Astrocyte (in vitro differentiated cells and primary cell): Measurements from ENCODE around the gene KIF25. TPM values are rescaled to one million over a fixed set of nuclear protein-coding genes. Genes with fewer than 3 reads are reported as not detected.

Experiments
- DNase-seq: peaks from one replicate; pipeline ENCODE4 v3.0.0-alpha.2; 2010; ENCODE audit warnings: low read depth
- FAIRE-seq: peaks from 2 replicates; lab custom pipeline; 2011; peaks lifted over from hg19 to GRCh38; lab: Jason Lieb, UNC
- H2AFZ ChIP-seq: 2 replicates; pipeline ENCODE4 v1.6.0; 2012; ENCODE audit warnings: low read depth, low read length, inconsistent platforms
- H3K27ac ChIP-seq: 2 replicates; pipeline ENCODE4 v1.5.1; 2011; ENCODE audit warnings: low read depth, low read length, inconsistent platforms
- H3K27me3 ChIP-seq: 2 replicates; pipeline ENCODE4 v1.6.0; 2011; ENCODE audit warnings: low read length, inconsistent platforms; ENCODE audit not compliant: insufficient read depth
- H3K36me3 ChIP-seq: 2 replicates; pipeline ENCODE4 v1.5.1; 2011; ENCODE audit warnings: low read length, inconsistent platforms; ENCODE audit not compliant: insufficient read depth
- H3K4me1 ChIP-seq: 2 replicates; pipeline ENCODE4 v1.5.1; 2011; ENCODE audit warnings: low read length, inconsistent platforms; ENCODE audit not compliant: insufficient read depth
- H3K4me2 ChIP-seq: 2 replicates; pipeline ENCODE4 v1.6.0; 2012; ENCODE audit warnings: low read length, inconsistent platforms
- H3K4me3 ChIP-seq: 2 replicates; pipeline ENCODE4 v1.5.1; 2011; ENCODE audit warnings: low read depth, mild to moderate bottlenecking, low read length, inconsistent platforms; ENCODE audit not compliant: insufficient read depth
- H3K79me2 ChIP-seq: 2 replicates; pipeline ENCODE4 v1.6.0; 2012; ENCODE audit warnings: mild to moderate bottlenecking, low read length, inconsistent platforms; ENCODE audit not compliant: insufficient read depth
- H3K9ac ChIP-seq: 2 replicates; pipeline ENCODE4 v1.6.0; 2012; ENCODE audit warnings: mild to moderate bottlenecking, low read length, inconsistent platforms
- H3K9me3 ChIP-seq: 2 replicates; pipeline ENCODE4 v1.5.1; 2012; ENCODE audit warnings: low read depth, mild to moderate bottlenecking, low read length, inconsistent platforms; ENCODE audit not compliant: insufficient read depth
- H4K20me1 ChIP-seq: 2 replicates; pipeline ENCODE4 v1.6.0; 2012; ENCODE audit warnings: low read length, inconsistent platforms; ENCODE audit not compliant: insufficient read depth
- H3K27ac Mint-ChIP-seq: one replicate; pipeline ENCODE4 v1.8.0; 2021; ENCODE audit warnings: mild to moderate bottlenecking, mixed read lengths; ENCODE audit not compliant: unreplicated experiment
- H3K27me3 Mint-ChIP-seq: one replicate; pipeline ENCODE4 v1.8.0; 2021; ENCODE audit warnings: low read depth, mixed read lengths; ENCODE audit not compliant: unreplicated experiment
- H3K36me3 Mint-ChIP-seq: one replicate; pipeline ENCODE4 v1.8.0; 2021; ENCODE audit warnings: low read depth, mixed read lengths; ENCODE audit not compliant: unreplicated experiment
- H3K4me1 Mint-ChIP-seq: one replicate; pipeline ENCODE4 v1.8.0; 2021; ENCODE audit warnings: low read depth, mixed read lengths; ENCODE audit not compliant: unreplicated experiment
- H3K4me3 Mint-ChIP-seq: one replicate; pipeline ENCODE4 v1.8.0; 2021; ENCODE audit warnings: mild to moderate bottlenecking, moderate library complexity, mixed read lengths; ENCODE audit not compliant: unreplicated experiment
- H3K9me3 Mint-ChIP-seq: one replicate; pipeline ENCODE4 v1.8.0; 2021; ENCODE audit warnings: mild to moderate bottlenecking, mixed read lengths; ENCODE audit not compliant: unreplicated experiment
- EZH2 ChIP-seq: IDR thresholded peaks from 2 replicates; pipeline ENCODE4 v1.6.1; 2012; ENCODE audit warnings: mild to moderate bottlenecking, low read length, inconsistent platforms; ENCODE audit not compliant: insufficient read depth
- total RNA-seq: library from RNA; stranded (reverse); gene quantifications from 2 replicates; pipeline ENCODE4 v1.2.1, GENCODE V29; 2021
- TF ChIP-seq, protein P1 (sequence below): IDR thresholded peaks from 2 replicates; pipeline ENCODE4 v1.5.1; 2011; ENCODE audit warnings: low read depth, mild to moderate bottlenecking, inconsistent platforms, low read length, moderate library complexity; ENCODE audit not compliant: insufficient read depth

The KIF25 gene
- total RNA-seq, 1 donor from 2014 or later: not detected

DNA sequence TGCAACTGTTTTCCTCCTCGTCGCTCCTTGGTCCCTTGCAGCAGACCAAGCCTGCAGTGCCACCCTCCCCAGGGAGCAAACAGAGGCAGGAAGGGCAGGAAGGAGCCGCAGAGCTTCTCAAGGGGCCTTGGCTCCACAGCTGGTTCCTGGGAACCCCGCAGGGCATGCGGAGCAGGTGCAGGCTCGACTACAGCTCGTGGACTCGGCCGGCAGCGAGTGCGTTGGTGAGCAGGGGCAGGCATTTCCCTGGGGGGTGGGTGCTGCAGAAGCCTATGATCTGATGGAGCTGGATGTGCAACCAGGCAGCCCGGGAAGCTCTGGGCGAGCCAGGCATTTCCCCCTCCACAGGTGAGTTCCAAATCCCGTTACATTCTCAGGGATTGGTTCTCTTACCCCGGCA lies 44.5 kb downstream of the KIF25 start:
- FAIRE-seq: no peak
- H3K9ac ChIP-seq: no peak overlapping the region

GRCh38 chr6:168042426-168043192 lies 45.1 kb downstream of the KIF25 start:
- Mint-ChIP-seq H3K27ac (no peak overlapping the region), H3K9me3 (peaks cover 28% of the 10 kb centered on the region), H3K27me3 (peaks cover 2% of the 10 kb centered on the region), H3K4me3 (no peak overlapping the region), H3K4me1 (no peaks in the 10 kb centered on the region), H3K36me3 (no peaks in the 10 kb centered on the region)
- H3K4me1 ChIP-seq: no peaks in the 10 kb centered on the region
- no peak for FAIRE-seq
- H3K9ac ChIP-seq: no peak overlapping the region
- H3K4me3 ChIP-seq: no peak overlapping the region
- H2AFZ ChIP-seq: no peak overlapping the region
- no peaks in the 10 kb centered on the region for H3K79me2 ChIP-seq
- H3K27ac ChIP-seq: no peak overlapping the region
- DNase-seq: no peak
- peaks cover 24% of the 10 kb centered on the region for H3K9me3 ChIP-seq
- H3K36me3 ChIP-seq: no peaks in the 10 kb centered on the region
- TF ChIP-seq, protein P1, sequence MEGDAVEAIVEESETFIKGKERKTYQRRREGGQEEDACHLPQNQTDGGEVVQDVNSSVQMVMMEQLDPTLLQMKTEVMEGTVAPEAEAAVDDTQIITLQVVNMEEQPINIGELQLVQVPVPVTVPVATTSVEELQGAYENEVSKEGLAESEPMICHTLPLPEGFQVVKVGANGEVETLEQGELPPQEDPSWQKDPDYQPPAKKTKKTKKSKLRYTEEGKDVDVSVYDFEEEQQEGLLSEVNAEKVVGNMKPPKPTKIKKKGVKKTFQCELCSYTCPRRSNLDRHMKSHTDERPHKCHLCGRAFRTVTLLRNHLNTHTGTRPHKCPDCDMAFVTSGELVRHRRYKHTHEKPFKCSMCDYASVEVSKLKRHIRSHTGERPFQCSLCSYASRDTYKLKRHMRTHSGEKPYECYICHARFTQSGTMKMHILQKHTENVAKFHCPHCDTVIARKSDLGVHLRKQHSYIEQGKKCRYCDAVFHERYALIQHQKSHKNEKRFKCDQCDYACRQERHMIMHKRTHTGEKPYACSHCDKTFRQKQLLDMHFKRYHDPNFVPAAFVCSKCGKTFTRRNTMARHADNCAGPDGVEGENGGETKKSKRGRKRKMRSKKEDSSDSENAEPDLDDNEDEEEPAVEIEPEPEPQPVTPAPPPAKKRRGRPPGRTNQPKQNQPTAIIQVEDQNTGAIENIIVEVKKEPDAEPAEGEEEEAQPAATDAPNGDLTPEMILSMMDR: no peak
- TF ChIP-seq EZH2: no peak
- no peaks in the 10 kb centered on the region for H3K27me3 ChIP-seq
- H4K20me1 ChIP-seq: no peaks in the 10 kb centered on the region
- no peak overlapping the region for H3K4me2 ChIP-seq

More for the DNA sequence above, 44.5 kb downstream of the KIF25 start:
- no peak overlapping the region for H3K27ac ChIP-seq
- H4K20me1 ChIP-seq: no peaks in the 10 kb centered on the region
- no peaks in the 10 kb centered on the region for H3K79me2 ChIP-seq
- H3K4me2 ChIP-seq: no peak overlapping the region
- Mint-ChIP-seq H3K27ac (no peak overlapping the region), H3K4me1 (no peaks in the 10 kb centered on the region), H3K9me3 (peaks cover 34% of the 10 kb centered on the region), H3K36me3 (no peaks in the 10 kb centered on the region), H3K27me3 (peaks cover 2% of the 10 kb centered on the region), H3K4me3 (no peak overlapping the region)
- no peak for DNase-seq
- no peak overlapping the region for H3K4me3 ChIP-seq
- H3K9me3 ChIP-seq: peaks cover 24% of the 10 kb centered on the region
- H3K36me3 ChIP-seq: no peaks in the 10 kb centered on the region
- TF ChIP-seq, protein P1: no peak
- no peak for TF ChIP-seq EZH2
- no peaks in the 10 kb centered on the region for H3K27me3 ChIP-seq
- no peak overlapping the region for H2AFZ ChIP-seq
- H3K4me1 ChIP-seq: no peaks in the 10 kb centered on the region

DNA sequence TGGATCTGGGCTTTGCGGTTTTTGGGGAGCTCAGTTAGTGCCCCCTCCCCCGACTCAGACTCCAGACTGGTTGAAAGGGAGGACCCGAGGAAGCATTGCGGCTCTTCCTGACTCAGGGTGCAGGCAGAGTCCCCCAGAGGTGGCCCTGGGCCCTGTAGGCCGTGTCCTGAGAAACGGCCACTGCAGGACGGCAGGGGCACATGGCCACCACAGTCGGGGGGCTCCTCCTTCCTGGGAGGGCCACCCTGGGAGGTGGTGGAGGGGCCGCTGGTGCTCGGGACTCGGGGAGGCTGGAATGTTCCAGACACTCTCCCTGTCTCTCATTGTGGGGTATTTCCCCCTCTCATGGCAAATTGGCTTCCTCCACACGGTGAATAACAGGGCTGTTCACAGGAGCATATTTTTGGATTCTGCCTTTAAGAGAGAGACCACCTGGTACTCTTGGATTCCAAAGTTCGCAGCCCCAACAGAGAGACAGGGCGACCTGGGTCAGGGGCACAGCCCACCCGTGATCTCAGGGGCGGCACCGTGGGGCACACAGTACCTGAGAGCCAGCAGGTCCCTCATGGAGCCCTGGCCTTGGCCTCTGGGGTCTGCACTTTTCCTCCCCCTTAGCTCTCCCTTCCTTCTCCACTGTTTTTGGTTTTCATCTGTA lies 45.8 kb downstream of the KIF25 start:
- H3K4me1 Mint-ChIP-seq: no peaks in the 10 kb centered on the region
- no peak overlapping the region for H3K27ac Mint-ChIP-seq
- H3K27ac ChIP-seq: no peak overlapping the region
- peaks cover 22% of the 10 kb centered on the region for H3K9me3 ChIP-seq
- no peaks in the 10 kb centered on the region for H3K79me2 ChIP-seq
- no peak overlapping the region for H3K4me2 ChIP-seq
- DNase-seq (no peak), FAIRE-seq (no peak)
- peaks cover 2% of the 10 kb centered on the region for H3K27me3 Mint-ChIP-seq
- H3K9ac ChIP-seq: no peak overlapping the region
- no peak overlapping the region for H3K4me3 ChIP-seq
- no peaks in the 10 kb centered on the region for H3K4me1 ChIP-seq
- no peak overlapping the region for H2AFZ ChIP-seq
- no peak for TF ChIP-seq EZH2
- TF ChIP-seq, protein P1: no peak
- no peak overlapping the region for H3K4me3 Mint-ChIP-seq
- H3K9me3 Mint-ChIP-seq: peaks cover 26% of the 10 kb centered on the region
- H3K27me3 ChIP-seq: no peaks in the 10 kb centered on the region
- no peaks in the 10 kb centered on the region for H3K36me3 Mint-ChIP-seq
- no peaks in the 10 kb centered on the region for H3K36me3 ChIP-seq
- H4K20me1 ChIP-seq: no peaks in the 10 kb centered on the region
